ENCODE measurements around the gene MPLKIP. TPM values are rescaled to one million over a fixed set of nuclear protein-coding genes. Genes with fewer than 3 reads are reported as not detected.

MPLKIP gene
- total RNA-seq: 10.9 and 19.9 TPM in 2 replicates

GRCh38 chr7:40134428-40135316, at the start of gene MPLKIP, which contains the start of gene SUGCT:
MPLKIP (minus strand) TSS chr7:40134622; CDS start chr7:40134567, 55 bp downstream.
SUGCT (plus strand) TSS chr7:40135005.

Small RNA genes within 50 kb of the gene (small RNA-seq; reads per million reads assigned to genes)
- gene AC006023.1: not detected
- gene AC006023.2: not detected

Other genes starting within 250 kb of the MPLKIP start
- gene CDK13, start 184.4 kb downstream of the MPLKIP start, total RNA-seq: 91.2 and 98.8 TPM in 2 replicates
- 10.0 and 14.1 TPM in 2 replicates for gene SUGCT, start 383 bp upstream of the MPLKIP start, total RNA-seq

Measured in hair follicle dermal papilla cell (primary cell).